ENCODE results near the gene CIAO2B. TPM values are rescaled to one million over a fixed set of nuclear protein-coding genes. Genes with fewer than 3 reads are reported as not detected.

CIAO2B gene
- total RNA-seq, 1 experiment from 2014 or later: 59.7 TPM

DNA sequence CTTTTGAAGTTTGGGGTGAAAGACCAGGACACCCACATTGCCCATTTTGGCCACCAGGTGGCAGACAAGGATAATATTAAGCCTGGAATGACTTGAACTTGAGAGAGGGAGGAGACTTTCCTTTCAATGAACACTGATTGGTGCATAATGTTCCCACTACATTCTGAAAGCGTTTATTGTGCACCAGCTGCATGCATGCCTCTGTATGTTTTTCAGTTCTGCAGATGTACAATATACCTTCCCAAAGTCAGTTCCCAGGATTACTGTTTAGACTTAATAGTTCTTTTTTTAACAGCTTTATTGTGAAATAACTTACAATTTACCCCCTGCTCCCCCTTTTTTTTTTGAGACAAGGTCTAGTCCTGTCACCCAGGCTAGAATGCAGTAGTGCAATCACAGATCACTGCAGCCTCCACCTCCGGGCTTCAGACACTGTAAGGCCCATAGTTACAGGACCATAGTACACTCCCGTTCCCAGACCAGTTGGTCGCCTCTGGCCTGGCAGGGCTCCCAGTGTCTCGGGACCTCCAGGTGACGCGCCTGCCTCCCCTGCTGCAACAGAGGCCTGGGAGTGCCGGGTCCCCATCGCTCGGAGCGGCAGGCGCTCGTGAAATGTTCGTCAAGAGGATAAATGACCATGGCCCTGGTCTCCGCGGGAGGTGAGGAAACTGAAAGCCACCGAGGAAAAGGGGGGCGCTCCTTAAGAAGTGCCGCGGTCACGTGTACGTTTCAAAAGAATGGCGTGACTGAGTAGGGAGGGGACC is 13.3 kb upstream of the CIAO2B start (continued):
- peak; percentile 52; the same call in 1 of the 2 replicates for TF ChIP-seq USF2 (CRISPR knock-in tag; IDR thresholded peaks at IDR 0.05)
- TF ChIP-seq SP1 (CRISPR knock-in tag; conservative IDR thresholded peaks at IDR 0.05): 0 out of 2 replicates have a peak, but pooled peaks have one; percentile 13
- TF ChIP-seq IRF2 (CRISPR knock-in tag; IDR thresholded peaks at IDR 0.05; ENCODE audit: borderline replicate concordance, low read depth): no peak
- TF ChIP-seq MYBL2 (CRISPR knock-in tag; IDR thresholded peaks at IDR 0.05): no peak

GRCh38 chr16:66946974-66947301 is 12.7 kb upstream of the CIAO2B start:
- no peak for DNase-seq (ENCODE audit: low spot score)
- CTCF ChIA-PET: interaction anchor here (0.7 to 2.5 kb wide), 5 partner anchors 14 to 239 kb away, joined by 3 to 9 read pairs (median 3); partner anchors contain the start of gene CES3
- no peak for ATAC-seq
- POLR2A ChIA-PET: no interaction called here
- 0 out of 2 replicates have a peak overlapping the region, but pooled peaks have one; percentile 82 for H3K4me3 Mint-ChIP-seq
- no peak overlapping the region; the same call in 1 of the 2 replicates for H3K27ac Mint-ChIP-seq
- H3K36me3 Mint-ChIP-seq: peaks cover 15% of the 10 kb centered on the region; the same call in 1 of the 2 replicates
- TF ChIP-seq ZNF232 (CRISPR knock-in tag; IDR thresholded peaks at IDR 0.05): no peak
- TF ChIP-seq USF2 (CRISPR knock-in tag; IDR thresholded peaks at IDR 0.05): no peak
- TF ChIP-seq ERG (CRISPR knock-in tag; IDR thresholded peaks at IDR 0.05): no peak
- peaks cover 8% of the 10 kb centered on the region for H3K9me3 Mint-ChIP-seq
- peaks cover 53% of the 10 kb centered on the region for H3K27me3 Mint-ChIP-seq (ENCODE audit: low read depth)
- H3K4me1 Mint-ChIP-seq: peaks cover 12% of the 10 kb centered on the region

DNA sequence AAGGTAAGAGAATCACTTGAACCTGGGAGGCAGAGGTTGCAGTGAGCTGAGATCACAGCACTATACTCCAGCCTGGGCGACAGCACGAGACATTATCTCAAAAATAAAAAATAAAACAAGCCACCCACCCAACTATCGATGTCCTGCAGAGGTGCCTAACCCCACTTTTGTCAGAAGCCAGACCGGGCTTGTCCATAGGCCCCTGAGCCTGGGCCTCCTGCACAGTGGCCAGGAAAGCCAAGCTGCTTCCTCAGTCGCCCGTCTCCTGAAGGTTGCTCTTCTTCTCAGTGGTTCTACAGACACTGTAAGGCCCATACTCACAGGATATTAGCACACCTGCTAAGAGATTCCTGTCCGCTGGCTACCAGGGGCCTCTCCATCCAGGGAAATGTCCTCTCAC is 12.3 kb upstream of the CIAO2B start:
- ChIA-PET POLR2A (no interaction called here), CTCF (interaction anchor here (1.3 to 2.5 kb wide), 2 partner anchors 14 to 71 kb away, joined by 3 to 9 read pairs; partner anchors contain the start of gene CES3)
- DNase-seq (ENCODE audit: low spot score) (no peak), ATAC-seq (no peak)
- peaks cover 49% of the 10 kb centered on the region for H3K27me3 Mint-ChIP-seq (ENCODE audit: low read depth)
- no peak overlapping the region for H3K4me3 Mint-ChIP-seq
- peaks cover 12% of the 10 kb centered on the region for H3K4me1 Mint-ChIP-seq
- H3K9me3 Mint-ChIP-seq: peaks cover 4% of the 10 kb centered on the region
- peaks cover 13% of the 10 kb centered on the region; the same call in 1 of the 2 replicates for H3K36me3 Mint-ChIP-seq
- TF ChIP-seq RELA (CRISPR knock-in tag; IDR thresholded peaks at IDR 0.05; ENCODE audit: borderline replicate concordance) (no peak), ZNF416 (CRISPR knock-in tag; IDR thresholded peaks at IDR 0.05) (no peak), SOX15 (CRISPR knock-in tag; IDR thresholded peaks at IDR 0.05) (no peak), ZNF671 (CRISPR knock-in tag; IDR thresholded peaks at IDR 0.05) (no peak), FOXP1 (CRISPR knock-in tag; IDR thresholded peaks at IDR 0.05; ENCODE audit: borderline replicate concordance) (no peak), FOXP4 (CRISPR knock-in tag; IDR thresholded peaks at IDR 0.05) (no peak)
- TF ChIP-seq, protein P1, sequence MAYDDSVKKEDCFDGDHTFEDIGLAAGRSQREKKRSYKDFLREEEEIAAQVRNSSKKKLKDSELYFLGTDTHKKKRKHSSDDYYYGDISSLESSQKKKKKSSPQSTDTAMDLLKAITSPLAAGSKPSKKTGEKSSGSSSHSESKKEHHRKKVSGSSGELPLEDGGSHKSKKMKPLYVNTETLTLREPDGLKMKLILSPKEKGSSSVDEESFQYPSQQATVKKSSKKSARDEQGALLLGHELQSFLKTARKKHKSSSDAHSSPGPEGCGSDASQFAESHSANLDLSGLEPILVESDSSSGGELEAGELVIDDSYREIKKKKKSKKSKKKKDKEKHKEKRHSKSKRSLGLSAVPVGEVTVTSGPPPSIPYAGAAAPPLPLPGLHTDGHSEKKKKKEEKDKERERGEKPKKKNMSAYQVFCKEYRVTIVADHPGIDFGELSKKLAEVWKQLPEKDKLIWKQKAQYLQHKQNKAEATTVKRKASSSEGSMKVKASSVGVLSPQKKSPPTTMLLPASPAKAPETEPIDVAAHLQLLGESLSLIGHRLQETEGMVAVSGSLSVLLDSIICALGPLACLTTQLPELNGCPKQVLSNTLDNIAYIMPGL (CRISPR knock-in tag; IDR thresholded peaks at IDR 0.05): no peak
- TF ChIP-seq, protein P2, sequence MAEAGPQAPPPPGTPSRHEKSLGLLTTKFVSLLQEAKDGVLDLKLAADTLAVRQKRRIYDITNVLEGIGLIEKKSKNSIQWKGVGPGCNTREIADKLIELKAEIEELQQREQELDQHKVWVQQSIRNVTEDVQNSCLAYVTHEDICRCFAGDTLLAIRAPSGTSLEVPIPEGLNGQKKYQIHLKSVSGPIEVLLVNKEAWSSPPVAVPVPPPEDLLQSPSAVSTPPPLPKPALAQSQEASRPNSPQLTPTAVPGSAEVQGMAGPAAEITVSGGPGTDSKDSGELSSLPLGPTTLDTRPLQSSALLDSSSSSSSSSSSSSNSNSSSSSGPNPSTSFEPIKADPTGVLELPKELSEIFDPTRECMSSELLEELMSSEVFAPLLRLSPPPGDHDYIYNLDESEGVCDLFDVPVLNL (CRISPR knock-in tag; IDR thresholded peaks at IDR 0.05; ENCODE audit: borderline replicate concordance, low read depth): no peak
- TF ChIP-seq, protein P3, sequence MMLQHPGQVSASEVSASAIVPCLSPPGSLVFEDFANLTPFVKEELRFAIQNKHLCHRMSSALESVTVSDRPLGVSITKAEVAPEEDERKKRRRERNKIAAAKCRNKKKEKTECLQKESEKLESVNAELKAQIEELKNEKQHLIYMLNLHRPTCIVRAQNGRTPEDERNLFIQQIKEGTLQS (CRISPR knock-in tag; conservative IDR thresholded peaks at IDR 0.05): no peak
- no peak overlapping the region; the same call in 1 of the 2 replicates for H3K27ac Mint-ChIP-seq
